ENCODE measurements around the gene IYD. TPM values are rescaled to one million over a fixed set of nuclear protein-coding genes. Genes with fewer than 3 reads are reported as not detected.

Gene IYD
- total and polyA plus RNA-seq, 10 donors: not detected

GRCh38 chr6:150334790-150335783 lies 33.7 kb upstream of the IYD start:
- Histone ChIP-seq H3K4me1 (no peaks in the 10 kb centered on the region), H3K27me3 (replicated peaks in 1 of 7) (peaks cover 0 to 8% (median 0%) of the 10 kb centered on the region in 7 donors), H3K36me3 (no peaks in the 10 kb centered on the region), H3K27ac (no peak overlapping the region), H3K4me3 (no peak overlapping the region), H3K9me3 (no peaks in the 10 kb centered on the region)
- WGBS, 5 donors: 62 to 75% (median 71%) methylated on average over 7 of the region's 7 CpGs
- intact Hi-C loops (cut with DNase I; ENCODE audit: low total_unique reads): loop anchor here (2.0 kb wide), 1 partner anchor 252 kb away; no protein-coding TSS in a partner anchor
- DNase-seq: no peak
- TF ChIP-seq POLR2AphosphoS5 (IDR thresholded peaks at IDR 0.05): no peak
- TF ChIP-seq POLR2A (IDR thresholded peaks at IDR 0.05): no peak
- TF ChIP-seq, protein P1, sequence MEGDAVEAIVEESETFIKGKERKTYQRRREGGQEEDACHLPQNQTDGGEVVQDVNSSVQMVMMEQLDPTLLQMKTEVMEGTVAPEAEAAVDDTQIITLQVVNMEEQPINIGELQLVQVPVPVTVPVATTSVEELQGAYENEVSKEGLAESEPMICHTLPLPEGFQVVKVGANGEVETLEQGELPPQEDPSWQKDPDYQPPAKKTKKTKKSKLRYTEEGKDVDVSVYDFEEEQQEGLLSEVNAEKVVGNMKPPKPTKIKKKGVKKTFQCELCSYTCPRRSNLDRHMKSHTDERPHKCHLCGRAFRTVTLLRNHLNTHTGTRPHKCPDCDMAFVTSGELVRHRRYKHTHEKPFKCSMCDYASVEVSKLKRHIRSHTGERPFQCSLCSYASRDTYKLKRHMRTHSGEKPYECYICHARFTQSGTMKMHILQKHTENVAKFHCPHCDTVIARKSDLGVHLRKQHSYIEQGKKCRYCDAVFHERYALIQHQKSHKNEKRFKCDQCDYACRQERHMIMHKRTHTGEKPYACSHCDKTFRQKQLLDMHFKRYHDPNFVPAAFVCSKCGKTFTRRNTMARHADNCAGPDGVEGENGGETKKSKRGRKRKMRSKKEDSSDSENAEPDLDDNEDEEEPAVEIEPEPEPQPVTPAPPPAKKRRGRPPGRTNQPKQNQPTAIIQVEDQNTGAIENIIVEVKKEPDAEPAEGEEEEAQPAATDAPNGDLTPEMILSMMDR (IDR thresholded peaks at IDR 0.05 in 8 of 11, conservative IDR thresholded peaks at IDR 0.05 in 3 of 11): peak; percentile 60 to 84 (median 75)

GRCh38 chr6:150336299-150336698 lies 32.5 kb upstream of the IYD start:
- H3K27me3 ChIP-seq (replicated peaks in 1 of 7): peaks cover 0 to 8% (median 0%) of the 10 kb centered on the region in 7 donors
- intact Hi-C loops (cut with DNase I; ENCODE audit: low total_unique reads): no loop called here
- no peak overlapping the region for H3K27ac ChIP-seq
- TF ChIP-seq POLR2A (IDR thresholded peaks at IDR 0.05): no peak
- TF ChIP-seq POLR2AphosphoS5 (IDR thresholded peaks at IDR 0.05): no peak
- TF ChIP-seq, protein P1 (IDR thresholded peaks at IDR 0.05 in 8 of 11, conservative IDR thresholded peaks at IDR 0.05 in 3 of 11): no peak
- DNase-seq: no peak
- no peaks in the 10 kb centered on the region for H3K4me1 ChIP-seq
- 45 to 56% (median 49%) methylated on average over 4 of the region's 4 CpGs for WGBS, 5 donors
- no peaks in the 10 kb centered on the region for H3K9me3 ChIP-seq
- H3K36me3 ChIP-seq: no peaks in the 10 kb centered on the region
- H3K4me3 ChIP-seq: no peak overlapping the region

GRCh38 chr6:150336708-150337107 lies 32.1 kb upstream of the IYD start:
- WGBS, 5 donors: 71 to 91% (median 80%) methylated on average over 2 of the region's 2 CpGs
- no peaks in the 10 kb centered on the region for H3K4me1 ChIP-seq
- DNase-seq: no peak
- H3K27ac ChIP-seq: no peak overlapping the region
- H3K4me3 ChIP-seq: no peak overlapping the region
- no peaks in the 10 kb centered on the region for H3K36me3 ChIP-seq
- TF ChIP-seq POLR2AphosphoS5 (IDR thresholded peaks at IDR 0.05) (no peak), POLR2A (IDR thresholded peaks at IDR 0.05) (no peak)
- TF ChIP-seq, protein P1 (IDR thresholded peaks at IDR 0.05 in 8 of 11, conservative IDR thresholded peaks at IDR 0.05 in 3 of 11): no peak
- intact Hi-C loops (cut with DNase I; ENCODE audit: low total_unique reads): no loop called here
- H3K27me3 ChIP-seq (replicated peaks in 1 of 7): peaks cover 0 to 8% (median 0%) of the 10 kb centered on the region in 7 donors
- no peaks in the 10 kb centered on the region for H3K9me3 ChIP-seq

DNA sequence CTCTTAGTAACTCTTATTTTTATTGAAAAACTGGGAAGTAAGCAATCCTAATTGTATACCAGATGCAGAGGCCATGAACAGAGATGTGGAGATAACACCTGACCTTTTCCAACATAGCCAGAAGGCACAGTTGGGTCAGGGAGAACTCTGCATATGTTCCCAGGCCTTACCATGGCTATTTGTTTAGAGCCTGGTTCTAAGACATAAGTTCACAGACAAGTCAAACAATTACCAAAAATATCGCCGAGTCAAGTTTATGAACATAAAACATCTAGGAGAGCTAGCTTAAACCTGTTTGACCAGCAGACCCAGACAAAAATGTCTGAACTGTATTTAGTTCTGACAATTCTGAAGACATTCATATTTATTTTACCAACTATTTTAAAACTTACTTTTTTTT lies 26.7 kb upstream of the IYD start:
- H3K27ac ChIP-seq: no peak overlapping the region
- no peaks in the 10 kb centered on the region for H3K27me3 ChIP-seq (replicated peaks in 1 of 7)
- no peak for TF ChIP-seq POLR2AphosphoS5 (IDR thresholded peaks at IDR 0.05)
- no peak for TF ChIP-seq POLR2A (IDR thresholded peaks at IDR 0.05)
- TF ChIP-seq, protein P1 (IDR thresholded peaks at IDR 0.05 in 8 of 11, conservative IDR thresholded peaks at IDR 0.05 in 3 of 11): no peak
- H3K36me3 ChIP-seq: no peaks in the 10 kb centered on the region
- 94 to 97% (median 96%) methylated on average over 2 of the region's 2 CpGs for WGBS, 5 donors
- intact Hi-C loops (cut with DNase I; ENCODE audit: low total_unique reads): no loop called here
- H3K4me1 ChIP-seq: no peaks in the 10 kb centered on the region
- no peak overlapping the region for H3K4me3 ChIP-seq
- no peak for DNase-seq
- H3K9me3 ChIP-seq: no peaks in the 10 kb centered on the region
